Activated CD8-positive, alpha-beta memory T cell treated with anti-CD3 and anti-CD28 coated beads, Interleukin-2, amount 10 ng/mL, durations not matched to agents 7 days and 5 days (primary cell): ENCODE results near the gene TM4SF1. TPM values are rescaled to one million over a fixed set of nuclear protein-coding genes. Genes with fewer than 3 reads are reported as not detected.

ENCODE experiments used
- ATAC-seq: fragments of 150-1000 bp; cut with Tn5 transposase; one replicate; pipeline ENCODE4 v1.10.0; 2021; ENCODE audit warnings: moderate library complexity
- CTCF ChIA-PET: fragments of 350-600 bp; sonication (Branson Sonifier 250); formaldehyde crosslinking; loops from one replicate; lab custom pipeline; 2021; ENCODE audit warnings: antibody characterized with exemption; lab: Charles Lee
- DNase-seq: peaks from one replicate; pipeline ENCODE4 v3.0.0-alpha.2; 2020
- H3K27ac Mint-ChIP-seq: one replicate; pipeline ENCODE4 v1.8.0; 2021; ENCODE audit warnings: mild to moderate bottlenecking, mixed read lengths
- H3K27me3 Mint-ChIP-seq: one replicate; pipeline ENCODE4 v1.8.0; 2021; ENCODE audit warnings: mixed read lengths
- H3K36me3 Mint-ChIP-seq: one replicate; pipeline ENCODE4 v1.8.0; 2021; ENCODE audit warnings: mild to moderate bottlenecking, mixed read lengths
- H3K4me1 Mint-ChIP-seq: one replicate; pipeline ENCODE4 v1.8.0; 2021; ENCODE audit warnings: mixed read lengths
- H3K4me3 Mint-ChIP-seq: one replicate; pipeline ENCODE4 v1.8.0; 2021; ENCODE audit warnings: mild to moderate bottlenecking, moderate library complexity, mixed read lengths
- H3K9me3 Mint-ChIP-seq: one replicate; pipeline ENCODE4 v1.8.0; 2022; ENCODE audit warnings: low read depth, mixed read lengths
- total RNA-seq, 2 experiments: library from RNA; stranded (reverse); gene quantifications; one replicate each; pipeline ENCODE4 v1.2.3, GENCODE V29; 2021

Gene TM4SF1
- total RNA-seq, 2 experiments from 2014 or later: not detected

DNA sequence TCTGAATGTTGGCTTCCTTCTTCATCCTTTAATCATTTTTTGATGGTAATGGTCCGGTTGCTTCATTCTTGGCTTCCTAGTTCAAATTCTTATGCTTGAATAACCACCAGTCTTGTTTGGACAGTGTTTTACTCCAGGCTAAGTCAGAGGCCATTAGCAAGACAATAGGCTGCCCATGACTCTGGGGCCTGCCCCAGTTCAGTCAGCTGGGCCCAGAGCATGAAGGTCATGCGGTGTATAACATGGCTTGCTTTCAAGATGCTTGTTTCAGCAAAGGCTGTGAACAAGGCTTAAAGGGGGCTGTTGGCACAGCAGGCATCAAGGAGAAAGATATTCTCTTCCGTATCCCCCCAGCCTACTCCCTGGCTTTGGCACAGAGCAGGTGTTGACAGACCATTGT is 57.7 kb downstream of the TM4SF1 start:
- no peaks in the 10 kb centered on the region for H3K9me3 Mint-ChIP-seq

More for the DNA sequence above, 57.7 kb downstream of the TM4SF1 start:
- H3K36me3 Mint-ChIP-seq: no peaks in the 10 kb centered on the region
- peaks cover 5% of the 10 kb centered on the region for H3K27me3 Mint-ChIP-seq
- ATAC-seq (no peak), DNase-seq (no peak)
- H3K27ac Mint-ChIP-seq: no peak overlapping the region
- CTCF ChIA-PET: interaction anchor here (1.0 kb wide), 1 partner anchor 452 kb away, joined by 6 read pairs; no protein-coding TSS in a partner anchor
- H3K4me3 Mint-ChIP-seq: no peak overlapping the region
- no peaks in the 10 kb centered on the region for H3K4me1 Mint-ChIP-seq

Other genes with a start within 250 kb of the TM4SF1 start
- 10 to 100 TPM; 32.5 to 36.0 TPM for gene HPS3, start 248.0 kb downstream of the TM4SF1 start, total RNA-seq
- not detected for gene CP, start 155.8 kb downstream of the TM4SF1 start, total RNA-seq
- gene TM4SF18, start 44.0 kb downstream of the TM4SF1 start, total RNA-seq: not detected
- not detected for gene TM4SF4, start 97.0 kb upstream of the TM4SF1 start, total RNA-seq